GM23248 (cell line): ENCODE results near the gene SHC1.

Source experiments
- EZH2 ChIP-seq: fragments of 200-600 bp; sonication (generic); IDR thresholded peaks from 2 replicates; pipeline ENCODE4 v1.6.1; 2018; ENCODE audit warnings: antibody characterized with exemption, mild to moderate bottlenecking; ENCODE audit not compliant: insufficient read depth, poor library complexity, severe bottlenecking
- EZH2phosphoT487 ChIP-seq: fragments of 200-600 bp; sonication (generic); IDR thresholded peaks from 2 replicates; pipeline ENCODE4 v1.6.1; 2018; ENCODE audit warnings: antibody characterized with exemption, moderate library complexity, mild to moderate bottlenecking, low read depth; ENCODE audit not compliant: insufficient read depth

GRCh38 chr1:155001675-155002463, 31.3 kb upstream of the SHC1 start:
- TF ChIP-seq EZH2phosphoT487 (no peak), EZH2 (no peak)
